GM19328 (cell line): ENCODE measurements around the gene HOXA13.

Experiments
- ATAC-seq: cut with Tn5 transposase; IDR thresholded peaks from one replicate; pipeline ENCODE4 v1.9.1; 2021; ENCODE audit warnings: mild to moderate bottlenecking, moderate library complexity; ENCODE audit not compliant: unreplicated experiment

The HOXA13 gene

GRCh38 chr7:27149842-27150567 lies 49.9 kb downstream of the HOXA13 start:
- no peak for ATAC-seq

DNA sequence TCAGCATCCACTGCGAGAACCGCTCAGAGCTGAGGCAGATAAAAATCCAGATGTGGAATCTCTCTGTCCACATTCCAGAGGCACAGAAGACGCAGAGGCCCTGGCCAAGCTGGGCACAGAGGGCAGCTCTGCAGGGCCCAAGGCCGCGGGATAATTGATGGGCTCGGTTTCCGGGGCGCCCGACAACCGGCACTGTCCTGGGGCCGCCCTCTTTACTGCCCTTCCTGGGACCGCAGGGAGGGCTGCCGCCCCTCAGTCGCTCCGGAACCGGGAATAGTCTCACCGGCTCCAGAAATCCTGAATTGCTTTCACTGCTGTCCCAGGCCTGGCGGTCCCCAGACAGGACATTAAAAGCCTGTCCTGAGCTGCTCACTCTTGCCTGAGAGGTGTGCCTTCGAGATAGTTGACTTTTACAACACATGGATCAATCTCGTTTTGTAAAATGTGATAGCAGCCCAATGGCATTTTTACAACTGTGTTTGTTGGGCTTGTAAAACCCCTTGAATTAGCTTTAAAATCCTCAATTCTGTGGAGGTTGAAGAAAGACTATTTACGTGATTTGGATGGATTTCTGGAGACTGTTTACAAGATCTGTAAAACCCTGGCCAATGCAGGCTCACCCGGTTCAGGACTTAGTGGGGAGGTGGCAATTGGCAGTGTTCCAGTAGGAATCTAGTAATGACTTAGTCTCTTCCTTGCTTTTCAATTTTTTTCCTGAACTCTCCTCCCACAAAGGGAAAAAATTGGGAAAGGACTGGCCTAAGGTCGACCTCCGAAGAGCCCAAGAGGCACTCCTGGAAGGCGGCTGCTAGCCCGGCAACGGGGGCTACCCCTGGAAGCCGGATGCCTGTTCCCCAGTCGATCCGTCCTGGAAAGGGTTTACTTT lies 50.9 kb downstream of the HOXA13 start:
- ATAC-seq: no peak

- ATAC-seq: no peak
Measured at GRCh38 chr7:27148031-27148755, 51.7 kb downstream of the HOXA13 start.

GRCh38 chr7:27147199-27148030 lies 52.5 kb downstream of the HOXA13 start, which contains the start of gene HOXA6:
HOXA6 (minus strand) TSS chr7:27147774; CDS start chr7:27147749, 25 bp downstream.
- no peak for ATAC-seq

GRCh38 chr7:27146491-27147198 lies 53.2 kb downstream of the HOXA13 start:
- ATAC-seq: no peak

DNA sequence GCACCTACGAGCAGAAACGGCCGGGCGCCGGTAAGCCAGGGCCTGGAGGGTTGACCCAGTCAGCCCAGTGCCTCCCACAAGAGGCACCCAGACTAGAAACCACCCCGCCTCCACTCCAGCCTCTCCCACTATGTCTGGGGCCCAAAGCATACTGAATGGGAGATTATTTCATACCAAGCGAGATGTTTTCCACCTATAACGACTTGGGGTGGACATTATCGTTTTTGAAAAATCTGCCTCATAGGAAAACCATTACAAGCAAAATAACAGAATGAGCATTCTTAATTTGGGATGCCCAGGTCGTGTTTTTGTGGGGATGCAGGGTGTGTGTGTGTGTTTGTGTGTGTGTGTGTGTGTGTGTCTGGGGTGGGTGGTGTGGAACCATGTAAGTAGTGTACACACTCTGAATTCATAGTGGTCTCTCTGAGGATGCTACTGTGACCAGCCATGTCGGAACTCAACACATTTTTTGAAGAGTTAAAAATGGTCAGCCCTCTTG lies 53.9 kb downstream of the HOXA13 start:
- no peak for ATAC-seq

DNA sequence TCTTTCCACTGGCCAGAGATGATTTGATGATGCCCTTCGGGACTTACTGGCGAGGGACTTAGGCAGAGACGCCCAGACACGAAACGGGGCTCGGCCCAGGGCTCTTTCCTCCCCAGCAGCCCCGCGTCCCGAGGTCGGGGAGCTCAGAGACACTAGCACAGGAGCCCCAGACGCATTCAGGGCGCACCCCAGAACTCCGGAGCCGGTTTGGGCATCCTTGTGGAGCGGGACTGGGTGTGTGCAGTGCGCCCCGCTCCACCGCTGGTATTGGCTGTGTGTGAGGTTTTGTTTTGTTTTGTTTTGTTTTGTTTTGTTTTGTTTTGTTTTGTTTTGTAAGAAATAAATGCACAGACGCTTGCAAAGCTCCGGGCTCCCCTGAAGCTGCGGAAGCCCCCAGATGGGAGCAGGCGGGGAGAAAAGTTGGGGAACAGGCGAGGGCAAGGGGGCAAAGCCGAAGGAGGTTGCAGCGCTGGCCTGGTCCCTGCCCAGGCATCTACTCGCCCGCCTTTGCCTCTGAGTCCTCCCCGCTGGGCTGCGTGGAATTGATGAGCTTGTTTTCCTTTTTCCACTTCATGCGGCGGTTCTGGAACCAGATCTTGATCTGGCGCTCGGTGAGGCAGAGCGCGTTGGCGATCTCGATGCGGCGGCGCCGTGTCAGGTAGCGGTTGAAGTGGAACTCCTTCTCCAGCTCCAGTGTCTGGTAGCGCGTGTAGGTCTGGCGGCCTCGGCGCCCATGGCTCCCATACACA lies 54.6 kb downstream of the HOXA13 start:
- ATAC-seq: no peak

GRCh38 chr7:27144781-27145164 lies 55.1 kb downstream of the HOXA13 start:
- ATAC-seq: no peak
